Stimulated activated naive B cell treated with anti-CD40 and anti-IgM and Interleukin-4, amounts not matched to agents 10 μg/mL and 1 μg/mL and 100 μg/mL, for 72 hours (primary cell): Measurements from ENCODE around the gene LRRC1.

Experiments used
- ATAC-seq, 2 donors: fragments of 150-1000 bp; cut with Tn5 transposase; replicated peaks; 2 replicates each; pipeline ENCODE4 v1.10.0; 2021; ENCODE audit warnings: moderate library complexity in 1 of 2
- DNase-seq: peaks from one replicate; pipeline ENCODE4 v3.0.0; 2021
- H3K27ac Mint-ChIP-seq: one replicate; pipeline ENCODE4 v1.8.0; 2022; ENCODE audit warnings: mild to moderate bottlenecking, mixed read lengths
- H3K27me3 Mint-ChIP-seq, 2 donors: one replicate each; pipeline ENCODE4 v1.8.0; 2022; ENCODE audit warnings: mixed read lengths in 2 of 2
- H3K36me3 Mint-ChIP-seq, 2 donors: one replicate each; pipeline ENCODE4 v1.8.0; 2022; ENCODE audit warnings: mixed read lengths in 2 of 2, mild to moderate bottlenecking in 1 of 2
- H3K4me1 Mint-ChIP-seq, 2 donors: one replicate each; pipeline ENCODE4 v1.8.0; 2022; ENCODE audit warnings: mixed read lengths in 2 of 2, mild to moderate bottlenecking in 1 of 2
- H3K4me3 Mint-ChIP-seq, 2 donors: one replicate each; pipeline ENCODE4 v1.8.0; 2022; ENCODE audit warnings: mild to moderate bottlenecking in 2 of 2, mixed read lengths in 2 of 2, moderate library complexity in 1 of 2
- H3K9me3 Mint-ChIP-seq, 2 donors: one replicate each; pipeline ENCODE4 v1.8.0; 2022; ENCODE audit warnings: mixed read lengths in 2 of 2, mild to moderate bottlenecking in 1 of 2

Gene LRRC1

GRCh38 chr6:53857318-53858094, 62.7 kb downstream of the LRRC1 start:
- Mint-ChIP-seq H3K27ac (no peak overlapping the region), H3K4me3 (no peak overlapping the region), H3K4me1 (peaks cover 7 to 13% of the 10 kb centered on the region in 2 donors), H3K9me3 (no peaks in the 10 kb centered on the region), H3K36me3 (peaks cover 0 to under 1% of the 10 kb centered on the region in 2 donors), H3K27me3 (no peaks in the 10 kb centered on the region)
- DNase-seq = no peak
- ATAC-seq = no peak

- no peak overlapping the region for H3K27ac Mint-ChIP-seq
- no peaks in the 10 kb centered on the region for H3K9me3 Mint-ChIP-seq
- H3K4me3 Mint-ChIP-seq = no peak overlapping the region
- H3K27me3 Mint-ChIP-seq = no peaks in the 10 kb centered on the region
- H3K36me3 Mint-ChIP-seq = no peaks in the 10 kb centered on the region
- ATAC-seq = no peak
- no peak for DNase-seq
- H3K4me1 Mint-ChIP-seq = peaks cover 7 to 13% of the 10 kb centered on the region in 2 donors
Observed at GRCh38 chr6:53858196-53858595, 63.4 kb downstream of the LRRC1 start.

DNA sequence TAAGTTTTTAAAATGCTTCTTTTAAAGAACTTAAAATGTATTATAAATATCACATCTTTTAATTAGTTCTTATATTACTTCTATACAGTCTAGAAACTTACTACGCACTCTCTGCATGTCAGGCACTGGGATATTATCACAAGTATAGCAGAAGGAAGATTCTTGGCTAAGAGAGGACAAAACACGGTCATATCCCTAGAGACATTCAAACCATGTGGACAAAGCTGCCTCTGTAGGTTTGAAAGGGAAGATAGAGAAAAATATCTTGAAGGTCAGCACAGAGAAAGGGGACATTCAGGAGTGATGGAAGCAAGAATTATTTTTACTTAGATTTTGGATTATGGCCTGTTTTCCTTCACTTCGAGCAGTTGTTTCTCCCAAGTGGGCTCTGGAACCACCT, 64.1 kb downstream of the LRRC1 start:
- H3K27ac Mint-ChIP-seq = no peak overlapping the region
- no peaks in the 10 kb centered on the region for H3K36me3 Mint-ChIP-seq
- peaks cover 7 to 13% of the 10 kb centered on the region in 2 donors for H3K4me1 Mint-ChIP-seq
- H3K27me3 Mint-ChIP-seq = no peaks in the 10 kb centered on the region
- no peak for DNase-seq
- no peaks in the 10 kb centered on the region for H3K9me3 Mint-ChIP-seq
- ATAC-seq = no peak
- H3K4me3 Mint-ChIP-seq = no peak overlapping the region

DNA sequence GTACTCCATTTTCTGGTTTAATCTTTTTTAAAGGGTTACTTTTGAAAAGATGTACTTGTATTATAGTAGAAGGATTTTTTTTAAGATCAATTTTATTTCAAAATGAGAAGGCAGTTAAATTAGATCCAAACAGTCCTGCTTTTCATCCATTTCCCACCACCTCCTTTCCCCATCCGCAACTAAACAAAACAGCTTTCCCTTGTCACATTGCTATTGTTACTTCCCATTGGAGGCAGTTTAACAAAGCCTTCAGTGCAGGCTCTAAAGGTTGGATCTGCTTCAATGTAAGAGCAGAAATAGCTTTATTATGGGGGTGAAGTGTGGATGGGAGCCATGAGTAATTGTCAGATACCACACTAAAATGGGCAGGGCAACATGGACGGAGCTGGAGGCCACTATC, 65.7 kb downstream of the LRRC1 start:
- no peak overlapping the region for H3K4me3 Mint-ChIP-seq
- H3K27me3 Mint-ChIP-seq = no peaks in the 10 kb centered on the region
- peaks cover 3 to 4% of the 10 kb centered on the region in 2 donors for H3K4me1 Mint-ChIP-seq
- no peaks in the 10 kb centered on the region for H3K9me3 Mint-ChIP-seq
- no peaks in the 10 kb centered on the region for H3K36me3 Mint-ChIP-seq
- H3K27ac Mint-ChIP-seq = no peak overlapping the region
- no peak for DNase-seq
- ATAC-seq = no peak

DNA sequence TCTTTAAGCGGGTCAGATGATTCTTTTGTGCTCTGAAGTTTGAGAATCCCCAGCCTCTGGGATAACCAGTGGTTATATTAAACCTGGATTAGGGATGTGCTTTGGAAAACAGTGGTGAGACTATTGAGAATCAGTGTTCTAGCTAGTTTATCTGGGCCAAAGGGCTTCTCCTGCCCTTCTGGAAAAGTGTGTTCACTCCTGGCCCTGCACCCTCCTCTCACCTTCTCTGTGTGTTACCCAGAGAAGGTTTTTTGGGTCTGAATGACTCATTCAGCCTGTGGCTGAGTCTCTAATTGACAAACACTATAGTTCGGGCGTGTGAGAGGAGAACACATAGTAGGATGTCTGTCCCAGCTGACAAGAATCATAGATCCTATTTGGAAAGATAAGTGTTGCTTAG, 66.7 kb downstream of the LRRC1 start:
- H3K9me3 Mint-ChIP-seq = no peaks in the 10 kb centered on the region
- DNase-seq (no peak), ATAC-seq (no peak)
- no peaks in the 10 kb centered on the region for H3K27me3 Mint-ChIP-seq
- no peak overlapping the region for H3K27ac Mint-ChIP-seq
- no peak overlapping the region for H3K4me3 Mint-ChIP-seq
- H3K4me1 Mint-ChIP-seq = peaks cover 0 to 2% of the 10 kb centered on the region in 2 donors
- H3K36me3 Mint-ChIP-seq = no peaks in the 10 kb centered on the region

- Mint-ChIP-seq H3K9me3 (no peaks in the 10 kb centered on the region), H3K27me3 (no peaks in the 10 kb centered on the region), H3K4me1 (no peaks in the 10 kb centered on the region), H3K27ac (no peak overlapping the region), H3K4me3 (no peak overlapping the region), H3K36me3 (no peaks in the 10 kb centered on the region)
- no peak for ATAC-seq
- no peak for DNase-seq
Observed at GRCh38 chr6:53862662-53863462, 68.1 kb downstream of the LRRC1 start.

GRCh38 chr6:53864781-53865180, 70.0 kb downstream of the LRRC1 start:
- ATAC-seq (no peak), DNase-seq (no peak)
- Mint-ChIP-seq H3K27ac (no peak overlapping the region), H3K4me1 (no peaks in the 10 kb centered on the region), H3K4me3 (no peak overlapping the region), H3K36me3 (no peaks in the 10 kb centered on the region), H3K27me3 (no peaks in the 10 kb centered on the region), H3K9me3 (no peaks in the 10 kb centered on the region)

DNA sequence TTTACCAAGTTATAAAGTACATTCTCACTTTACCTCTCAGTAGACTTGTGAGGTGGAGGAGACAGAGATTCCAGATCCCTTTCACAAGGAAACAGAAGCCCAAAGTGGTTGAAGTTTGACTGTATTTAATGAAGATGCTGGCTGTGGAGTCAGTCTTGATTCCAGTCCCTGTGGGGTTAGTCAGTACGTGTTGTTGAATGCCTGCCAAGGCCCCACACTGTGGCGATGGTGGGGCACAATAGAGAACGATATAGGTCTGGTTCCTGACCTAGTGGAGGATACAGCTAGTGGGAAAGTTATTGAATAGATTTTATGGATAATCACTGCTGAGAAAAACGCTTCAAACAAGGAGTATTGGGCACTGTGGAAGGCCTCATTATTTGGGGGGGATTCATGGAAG, 71.4 kb downstream of the LRRC1 start:
- peaks cover 0 to 1% of the 10 kb centered on the region in 2 donors for H3K9me3 Mint-ChIP-seq
- H3K4me1 Mint-ChIP-seq = no peaks in the 10 kb centered on the region
- DNase-seq (no peak), ATAC-seq (no peak)
- no peak overlapping the region for H3K4me3 Mint-ChIP-seq
- H3K36me3 Mint-ChIP-seq = no peaks in the 10 kb centered on the region
- H3K27ac Mint-ChIP-seq = no peak overlapping the region
- H3K27me3 Mint-ChIP-seq = no peaks in the 10 kb centered on the region

DNA sequence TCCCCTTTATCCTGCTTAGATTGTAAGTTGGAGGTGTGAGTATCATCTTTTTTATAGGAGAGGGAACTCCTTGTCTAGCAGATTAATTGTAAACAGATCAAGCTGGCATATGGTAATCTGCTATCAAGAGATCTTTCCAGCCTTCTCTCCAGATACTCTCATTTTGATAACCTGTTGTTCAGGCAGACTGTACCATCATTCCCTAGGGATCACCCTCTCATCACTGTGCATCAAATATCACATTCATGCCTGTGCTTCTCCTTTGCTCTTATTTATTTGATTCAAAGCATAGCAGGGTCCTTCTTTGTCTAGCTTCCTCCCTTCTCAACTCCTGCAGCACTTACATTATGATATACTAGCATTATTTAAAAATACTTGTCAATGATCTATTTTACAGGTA, 73.8 kb downstream of the LRRC1 start:
- H3K36me3 Mint-ChIP-seq = peaks cover 2 to 6% of the 10 kb centered on the region in 2 donors

GRCh38 chr6:53869964-53870363, 75.2 kb downstream of the LRRC1 start:
- DNase-seq (no peak), ATAC-seq (no peak)
- no peaks in the 10 kb centered on the region for H3K4me1 Mint-ChIP-seq
- peaks cover 0 to 2% of the 10 kb centered on the region in 2 donors for H3K9me3 Mint-ChIP-seq
- H3K27me3 Mint-ChIP-seq = no peaks in the 10 kb centered on the region
- no peak overlapping the region for H3K4me3 Mint-ChIP-seq
- no peak overlapping the region for H3K27ac Mint-ChIP-seq
- peaks cover 5 to 6% of the 10 kb centered on the region in 2 donors for H3K36me3 Mint-ChIP-seq

More for the DNA sequence above, 73.8 kb downstream of the LRRC1 start:
- no peak overlapping the region for H3K27ac Mint-ChIP-seq
- H3K27me3 Mint-ChIP-seq = no peaks in the 10 kb centered on the region
- peaks cover 0 to 2% of the 10 kb centered on the region in 2 donors for H3K9me3 Mint-ChIP-seq
- ATAC-seq (no peak), DNase-seq (no peak)
- H3K4me1 Mint-ChIP-seq = no peaks in the 10 kb centered on the region
- no peak overlapping the region for H3K4me3 Mint-ChIP-seq

DNA sequence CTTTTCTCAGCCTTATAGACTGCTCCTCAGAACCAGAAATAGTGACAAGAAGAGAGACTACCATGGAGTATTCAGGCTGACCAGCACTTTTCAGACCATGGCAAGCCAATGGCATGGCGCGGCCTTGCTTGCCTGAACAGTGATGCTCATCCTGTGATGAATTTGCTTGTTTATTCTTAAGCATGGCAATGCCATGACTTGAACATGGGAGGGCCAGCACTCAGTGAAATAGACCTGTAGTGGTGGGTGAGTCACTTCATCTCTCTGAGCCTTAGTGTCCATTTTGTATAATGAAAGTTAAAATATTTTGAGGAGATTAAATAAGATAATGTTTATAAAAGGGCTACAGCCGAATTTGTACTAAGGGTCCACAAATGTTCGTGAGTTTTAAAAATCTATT, 79.1 kb downstream of the LRRC1 start:
- peaks cover 0 to 2% of the 10 kb centered on the region in 2 donors for H3K4me1 Mint-ChIP-seq
- ATAC-seq = no peak
- no peak overlapping the region for H3K4me3 Mint-ChIP-seq
- peaks cover 11 to 24% of the 10 kb centered on the region in 2 donors for H3K36me3 Mint-ChIP-seq
- no peak for DNase-seq
- H3K27ac Mint-ChIP-seq = no peak overlapping the region
- no peaks in the 10 kb centered on the region for H3K27me3 Mint-ChIP-seq
- peaks cover 5 to 10% of the 10 kb centered on the region in 2 donors for H3K9me3 Mint-ChIP-seq

- Mint-ChIP-seq H3K27me3 (no peaks in the 10 kb centered on the region), H3K4me3 (no peak overlapping the region), H3K27ac (no peak overlapping the region), H3K36me3 (peaks cover 11 to 28% of the 10 kb centered on the region in 2 donors), H3K4me1 (peaks cover 0 to 2% of the 10 kb centered on the region in 2 donors), H3K9me3 (peaks cover 5 to 10% of the 10 kb centered on the region in 2 donors)
- DNase-seq (no peak), ATAC-seq (no peak)
Observed at GRCh38 chr6:53874964-53875363, 80.2 kb downstream of the LRRC1 start.

DNA sequence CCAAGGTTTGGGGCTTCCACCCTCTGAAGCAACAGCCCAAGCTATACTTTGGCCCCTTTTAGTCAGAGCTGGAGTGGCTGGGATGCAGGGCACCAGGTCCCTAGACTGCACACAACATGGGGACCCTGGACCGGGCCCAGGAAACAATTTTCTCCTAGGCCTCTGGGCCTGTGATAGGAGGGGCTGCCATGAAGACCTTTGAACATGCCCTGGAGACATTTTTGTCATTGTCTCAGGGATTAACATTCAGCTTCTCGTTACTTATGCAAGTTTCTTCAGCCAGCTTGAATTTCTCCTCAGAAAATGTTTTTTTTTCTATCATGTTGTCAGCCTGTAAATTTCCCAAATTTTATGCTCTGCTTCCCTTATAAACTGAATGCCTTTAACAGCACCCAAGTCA, 82.3 kb downstream of the LRRC1 start:
- Mint-ChIP-seq H3K27ac (no peak overlapping the region), H3K27me3 (no peaks in the 10 kb centered on the region), H3K36me3 (peaks cover 10 to 28% of the 10 kb centered on the region in 2 donors), H3K9me3 (peaks cover 4 to 10% of the 10 kb centered on the region in 2 donors), H3K4me3 (no peak overlapping the region), H3K4me1 (peaks cover 0 to 2% of the 10 kb centered on the region in 2 donors)
- ATAC-seq (no peak), DNase-seq (no peak)

GRCh38 chr6:53878808-53879207, 84.0 kb downstream of the LRRC1 start:
- peaks cover 0 to 2% of the 10 kb centered on the region in 2 donors for H3K4me1 Mint-ChIP-seq
- H3K4me3 Mint-ChIP-seq = no peak overlapping the region
- H3K36me3 Mint-ChIP-seq = peaks cover 5 to 30% of the 10 kb centered on the region in 2 donors
- H3K9me3 Mint-ChIP-seq = peaks cover 4 to 10% of the 10 kb centered on the region in 2 donors
- H3K27ac Mint-ChIP-seq = no peak overlapping the region
- no peaks in the 10 kb centered on the region for H3K27me3 Mint-ChIP-seq
- no peak for DNase-seq
- ATAC-seq = no peak

DNA sequence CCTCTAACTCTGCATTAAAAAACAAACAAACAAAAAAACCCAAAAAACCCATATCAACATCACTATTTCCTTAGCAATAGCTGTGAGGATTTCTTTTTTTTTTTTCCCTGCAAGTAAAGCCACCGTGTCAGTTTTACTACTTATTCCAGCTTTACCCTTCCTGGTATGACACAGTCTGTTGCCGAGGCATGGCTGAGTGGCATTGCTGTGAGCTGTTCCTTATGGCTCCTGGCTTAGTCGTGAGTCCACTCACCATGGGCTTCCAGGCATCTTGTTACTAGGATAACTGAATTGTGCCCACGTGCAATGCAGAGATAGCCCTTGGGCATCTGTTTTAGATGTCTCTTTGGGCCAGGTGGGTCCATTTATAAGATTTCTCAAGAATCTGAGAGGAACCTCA, 84.8 kb downstream of the LRRC1 start:
- Mint-ChIP-seq H3K9me3 (peaks cover 4 to 10% of the 10 kb centered on the region in 2 donors), H3K27me3 (no peaks in the 10 kb centered on the region), H3K4me3 (no peak overlapping the region), H3K36me3 (peaks cover 6 to 35% of the 10 kb centered on the region in 2 donors), H3K27ac (no peak overlapping the region), H3K4me1 (peaks cover 0 to 2% of the 10 kb centered on the region in 2 donors)
- DNase-seq (no peak), ATAC-seq (no peak)
